ENCODE results near the gene DHX38.

Gene DHX38

GRCh38 chr16:72134507-72134906 lies 40.9 kb downstream of the DHX38 start:
- Histone ChIP-seq H3K27ac (ENCODE audit: low read length) (no peak overlapping the region), H3K4me3 (ENCODE audit: low read length in 2 of 2) (no peak overlapping the region), H3K27me3 (ENCODE audit: control insufficient read depth in 1 of 2, insufficient read depth in 2 of 2, low read length in 2 of 2) (no peaks in the 10 kb centered on the region), H3K9me3 (ENCODE audit: control insufficient read depth in 2 of 2, low read length in 2 of 2) (no peaks in the 10 kb centered on the region), H3K4me1 (ENCODE audit: control insufficient read depth, insufficient read depth, low read length) (no peaks in the 10 kb centered on the region), H3K36me3 (ENCODE audit: control insufficient read depth in 2 of 2, insufficient read depth in 2 of 2, low read length in 2 of 2) (no peaks in the 10 kb centered on the region), H3K9ac (ENCODE audit: low read length in 2 of 2) (no peak overlapping the region)

- no peaks in the 10 kb centered on the region for H3K4me1 ChIP-seq (ENCODE audit: control insufficient read depth, insufficient read depth, low read length)
- H3K9ac ChIP-seq (ENCODE audit: low read length in 2 of 2) = no peak overlapping the region
- H3K9me3 ChIP-seq (ENCODE audit: control insufficient read depth in 2 of 2, low read length in 2 of 2) = no peaks in the 10 kb centered on the region
- H3K4me3 ChIP-seq (ENCODE audit: low read length in 2 of 2) = no peak overlapping the region
- no peak overlapping the region for H3K27ac ChIP-seq (ENCODE audit: low read length)
- H3K36me3 ChIP-seq (ENCODE audit: control insufficient read depth in 2 of 2, insufficient read depth in 2 of 2, low read length in 2 of 2) = no peaks in the 10 kb centered on the region
- H3K27me3 ChIP-seq (ENCODE audit: control insufficient read depth in 1 of 2, insufficient read depth in 2 of 2, low read length in 2 of 2) = no peaks in the 10 kb centered on the region
Measured at GRCh38 chr16:72137380-72138063, 43.9 kb downstream of the DHX38 start.

- Histone ChIP-seq H3K36me3 (ENCODE audit: control insufficient read depth in 2 of 2, insufficient read depth in 2 of 2, low read length in 2 of 2) (no peaks in the 10 kb centered on the region), H3K9me3 (ENCODE audit: control insufficient read depth in 2 of 2, low read length in 2 of 2) (no peaks in the 10 kb centered on the region), H3K4me1 (ENCODE audit: control insufficient read depth, insufficient read depth, low read length) (no peaks in the 10 kb centered on the region), H3K4me3 (ENCODE audit: low read length in 2 of 2) (no peak overlapping the region), H3K27ac (ENCODE audit: low read length) (no peak overlapping the region), H3K9ac (ENCODE audit: low read length in 2 of 2) (no peak overlapping the region), H3K27me3 (ENCODE audit: control insufficient read depth in 1 of 2, insufficient read depth in 2 of 2, low read length in 2 of 2) (no peaks in the 10 kb centered on the region)
Measured at GRCh38 chr16:72138064-72138572, 44.5 kb downstream of the DHX38 start.

- no peak overlapping the region for H3K27ac ChIP-seq (ENCODE audit: low read length)
- H3K9ac ChIP-seq (ENCODE audit: low read length in 2 of 2) = no peak overlapping the region
- no peaks in the 10 kb centered on the region for H3K9me3 ChIP-seq (ENCODE audit: control insufficient read depth in 2 of 2, low read length in 2 of 2)
- no peak overlapping the region for H3K4me3 ChIP-seq (ENCODE audit: low read length in 2 of 2)
- H3K36me3 ChIP-seq (ENCODE audit: control insufficient read depth in 2 of 2, insufficient read depth in 2 of 2, low read length in 2 of 2) = no peaks in the 10 kb centered on the region
- H3K4me1 ChIP-seq (ENCODE audit: control insufficient read depth, insufficient read depth, low read length) = no peaks in the 10 kb centered on the region
- no peaks in the 10 kb centered on the region for H3K27me3 ChIP-seq (ENCODE audit: control insufficient read depth in 1 of 2, insufficient read depth in 2 of 2, low read length in 2 of 2)
Measured at GRCh38 chr16:72139908-72140307, 46.3 kb downstream of the DHX38 start.

GRCh38 chr16:72142476-72142875 lies 48.8 kb downstream of the DHX38 start:
- no peaks in the 10 kb centered on the region for H3K4me1 ChIP-seq (ENCODE audit: control insufficient read depth, insufficient read depth, low read length)
- no peaks in the 10 kb centered on the region for H3K27me3 ChIP-seq (ENCODE audit: control insufficient read depth in 1 of 2, insufficient read depth in 2 of 2, low read length in 2 of 2)
- no peak overlapping the region for H3K27ac ChIP-seq (ENCODE audit: low read length)
- H3K9me3 ChIP-seq (ENCODE audit: control insufficient read depth in 2 of 2, low read length in 2 of 2) = no peaks in the 10 kb centered on the region
- H3K9ac ChIP-seq (ENCODE audit: low read length in 2 of 2) = no peak overlapping the region
- H3K4me3 ChIP-seq (ENCODE audit: low read length in 2 of 2) = no peak overlapping the region
- no peaks in the 10 kb centered on the region for H3K36me3 ChIP-seq (ENCODE audit: control insufficient read depth in 2 of 2, insufficient read depth in 2 of 2, low read length in 2 of 2)

GRCh38 chr16:72149676-72150464 lies 56.2 kb downstream of the DHX38 start:
- Histone ChIP-seq H3K4me1 (ENCODE audit: control insufficient read depth, insufficient read depth, low read length) (no peaks in the 10 kb centered on the region), H3K9me3 (ENCODE audit: control insufficient read depth in 2 of 2, low read length in 2 of 2) (no peaks in the 10 kb centered on the region), H3K36me3 (ENCODE audit: control insufficient read depth in 2 of 2, insufficient read depth in 2 of 2, low read length in 2 of 2) (no peaks in the 10 kb centered on the region), H3K9ac (ENCODE audit: low read length in 2 of 2) (no peak overlapping the region), H3K27ac (ENCODE audit: low read length) (no peak overlapping the region), H3K4me3 (ENCODE audit: low read length in 2 of 2) (no peak overlapping the region), H3K27me3 (ENCODE audit: control insufficient read depth in 1 of 2, insufficient read depth in 2 of 2, low read length in 2 of 2) (no peaks in the 10 kb centered on the region)

GRCh38 chr16:72159386-72159785 lies 65.7 kb downstream of the DHX38 start:
- no peaks in the 10 kb centered on the region for H3K27me3 ChIP-seq (ENCODE audit: control insufficient read depth in 1 of 2, insufficient read depth in 2 of 2, low read length in 2 of 2)
- H3K27ac ChIP-seq (ENCODE audit: low read length) = no peak overlapping the region
- H3K9ac ChIP-seq (ENCODE audit: low read length in 2 of 2) = no peak overlapping the region
- H3K4me1 ChIP-seq (ENCODE audit: control insufficient read depth, insufficient read depth, low read length) = no peaks in the 10 kb centered on the region
- no peaks in the 10 kb centered on the region for H3K36me3 ChIP-seq (ENCODE audit: control insufficient read depth in 2 of 2, insufficient read depth in 2 of 2, low read length in 2 of 2)
- H3K4me3 ChIP-seq (ENCODE audit: low read length in 2 of 2) = no peak overlapping the region
- no peaks in the 10 kb centered on the region for H3K9me3 ChIP-seq (ENCODE audit: control insufficient read depth in 2 of 2, low read length in 2 of 2)

- Histone ChIP-seq H3K9me3 (ENCODE audit: control insufficient read depth in 2 of 2, low read length in 2 of 2) (no peaks in the 10 kb centered on the region), H3K27ac (ENCODE audit: low read length) (no peak overlapping the region), H3K36me3 (ENCODE audit: control insufficient read depth in 2 of 2, insufficient read depth in 2 of 2, low read length in 2 of 2) (no peaks in the 10 kb centered on the region), H3K27me3 (ENCODE audit: control insufficient read depth in 1 of 2, insufficient read depth in 2 of 2, low read length in 2 of 2) (no peaks in the 10 kb centered on the region), H3K4me3 (ENCODE audit: low read length in 2 of 2) (no peak overlapping the region), H3K4me1 (ENCODE audit: control insufficient read depth, insufficient read depth, low read length) (no peaks in the 10 kb centered on the region), H3K9ac (ENCODE audit: low read length in 2 of 2) (no peak overlapping the region)
Measured at GRCh38 chr16:72159801-72160200, 66.2 kb downstream of the DHX38 start.

GRCh38 chr16:72162105-72162692 lies 68.6 kb downstream of the DHX38 start:
- Histone ChIP-seq H3K4me3 (ENCODE audit: low read length in 2 of 2) (no peak overlapping the region), H3K4me1 (ENCODE audit: control insufficient read depth, insufficient read depth, low read length) (no peaks in the 10 kb centered on the region), H3K27me3 (ENCODE audit: control insufficient read depth in 1 of 2, insufficient read depth in 2 of 2, low read length in 2 of 2) (no peaks in the 10 kb centered on the region), H3K9me3 (ENCODE audit: control insufficient read depth in 2 of 2, low read length in 2 of 2) (no peaks in the 10 kb centered on the region), H3K36me3 (ENCODE audit: control insufficient read depth in 2 of 2, insufficient read depth in 2 of 2, low read length in 2 of 2) (no peaks in the 10 kb centered on the region), H3K27ac (ENCODE audit: low read length) (no peak overlapping the region), H3K9ac (ENCODE audit: low read length in 2 of 2) (no peak overlapping the region)
